Subcutaneous adipose tissue (tissue), 4 donors: Measurements from ENCODE around the gene RNLS. TPM values are rescaled to one million over a fixed set of nuclear protein-coding genes. Genes with fewer than 3 reads are reported as not detected.

ENCODE experiments used
- total RNA-seq, 4 donors: library from RNA; depleted of rRNA; stranded (reverse); fragments of >200 nt; gene quantifications; one replicate each; pipeline ENCODE4 v1.1.0, GENCODE V29; 2016
- TF ChIP-seq, protein P1 (sequence below): fragments of 450-650 bp; IDR thresholded peaks from one replicate; pipeline ENCODE4 v1.5.1; 2016; ENCODE audit warnings: low read depth, mild to moderate bottlenecking, control low read depth, antibody characterized with exemption, moderate library complexity

The RNLS gene
- total RNA-seq, 4 donors from 2014 or later: 14.1 to 27.7 (median 23.1) TPM

DNA sequence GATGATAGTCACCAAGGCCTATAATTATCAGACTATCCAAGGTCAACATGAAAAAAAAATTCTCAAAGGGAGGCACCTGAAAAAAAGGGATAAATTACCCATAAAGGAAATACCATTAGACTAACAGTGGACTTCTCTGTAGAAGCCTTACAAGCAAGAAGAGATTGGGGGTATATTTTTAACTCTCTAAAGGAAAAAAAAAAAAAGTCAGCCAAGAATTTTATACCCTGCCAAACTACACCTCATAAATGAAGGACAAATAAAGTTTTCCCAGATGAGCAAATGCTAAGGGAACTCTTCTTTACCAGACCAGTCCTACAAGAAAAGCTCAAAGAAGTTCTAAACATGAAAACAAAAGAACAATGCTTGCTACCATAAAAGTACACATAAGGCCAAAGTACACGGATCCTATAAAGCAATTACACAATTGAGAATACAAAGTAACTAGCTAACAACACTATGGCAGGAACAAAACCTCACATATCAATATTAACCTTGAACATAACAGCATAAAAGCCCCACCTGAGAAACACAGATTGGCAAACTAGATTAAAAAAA is 263.1 kb downstream of the RNLS start:
- TF ChIP-seq, protein P1, sequence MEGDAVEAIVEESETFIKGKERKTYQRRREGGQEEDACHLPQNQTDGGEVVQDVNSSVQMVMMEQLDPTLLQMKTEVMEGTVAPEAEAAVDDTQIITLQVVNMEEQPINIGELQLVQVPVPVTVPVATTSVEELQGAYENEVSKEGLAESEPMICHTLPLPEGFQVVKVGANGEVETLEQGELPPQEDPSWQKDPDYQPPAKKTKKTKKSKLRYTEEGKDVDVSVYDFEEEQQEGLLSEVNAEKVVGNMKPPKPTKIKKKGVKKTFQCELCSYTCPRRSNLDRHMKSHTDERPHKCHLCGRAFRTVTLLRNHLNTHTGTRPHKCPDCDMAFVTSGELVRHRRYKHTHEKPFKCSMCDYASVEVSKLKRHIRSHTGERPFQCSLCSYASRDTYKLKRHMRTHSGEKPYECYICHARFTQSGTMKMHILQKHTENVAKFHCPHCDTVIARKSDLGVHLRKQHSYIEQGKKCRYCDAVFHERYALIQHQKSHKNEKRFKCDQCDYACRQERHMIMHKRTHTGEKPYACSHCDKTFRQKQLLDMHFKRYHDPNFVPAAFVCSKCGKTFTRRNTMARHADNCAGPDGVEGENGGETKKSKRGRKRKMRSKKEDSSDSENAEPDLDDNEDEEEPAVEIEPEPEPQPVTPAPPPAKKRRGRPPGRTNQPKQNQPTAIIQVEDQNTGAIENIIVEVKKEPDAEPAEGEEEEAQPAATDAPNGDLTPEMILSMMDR: no peak

DNA sequence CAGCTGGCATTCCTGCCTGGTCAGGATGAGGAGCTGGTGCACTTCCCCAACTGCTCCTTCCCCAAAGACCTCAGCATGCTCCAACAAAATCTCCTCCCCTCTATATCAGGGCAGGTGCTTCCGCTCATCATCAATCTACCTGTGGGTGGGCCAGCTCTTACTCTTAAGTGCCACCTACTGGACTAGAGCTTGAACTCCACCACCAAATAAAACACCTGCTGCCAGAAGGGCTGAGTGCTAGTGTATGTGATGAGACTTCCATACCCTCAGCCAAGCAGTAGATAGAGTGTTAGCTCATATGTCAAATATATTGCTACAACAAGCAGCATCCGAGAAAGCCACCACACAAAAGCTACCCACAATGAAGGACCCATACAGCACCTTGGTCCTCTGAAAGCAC is 264.3 kb downstream of the RNLS start:
- TF ChIP-seq, protein P1: no peak

DNA sequence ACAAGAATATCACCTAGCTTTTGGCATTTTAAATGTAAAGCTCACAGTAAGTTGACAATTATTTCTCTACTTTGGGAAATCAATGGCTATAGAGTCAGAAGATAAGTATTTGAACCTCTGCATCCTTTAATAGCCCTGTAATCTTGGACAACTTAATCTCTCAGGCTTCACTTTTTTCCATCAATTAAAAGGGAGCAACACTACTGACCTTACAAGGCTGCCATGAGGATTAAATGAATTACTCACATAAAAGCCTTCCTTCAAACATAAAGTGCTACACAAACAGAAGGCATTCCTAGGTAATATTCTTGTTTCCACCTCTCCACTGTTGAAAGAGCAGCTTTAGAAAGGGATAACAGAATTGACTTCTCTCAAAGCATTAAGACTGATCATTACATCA is 266.0 kb downstream of the RNLS start:
- TF ChIP-seq, protein P1: no peak

DNA sequence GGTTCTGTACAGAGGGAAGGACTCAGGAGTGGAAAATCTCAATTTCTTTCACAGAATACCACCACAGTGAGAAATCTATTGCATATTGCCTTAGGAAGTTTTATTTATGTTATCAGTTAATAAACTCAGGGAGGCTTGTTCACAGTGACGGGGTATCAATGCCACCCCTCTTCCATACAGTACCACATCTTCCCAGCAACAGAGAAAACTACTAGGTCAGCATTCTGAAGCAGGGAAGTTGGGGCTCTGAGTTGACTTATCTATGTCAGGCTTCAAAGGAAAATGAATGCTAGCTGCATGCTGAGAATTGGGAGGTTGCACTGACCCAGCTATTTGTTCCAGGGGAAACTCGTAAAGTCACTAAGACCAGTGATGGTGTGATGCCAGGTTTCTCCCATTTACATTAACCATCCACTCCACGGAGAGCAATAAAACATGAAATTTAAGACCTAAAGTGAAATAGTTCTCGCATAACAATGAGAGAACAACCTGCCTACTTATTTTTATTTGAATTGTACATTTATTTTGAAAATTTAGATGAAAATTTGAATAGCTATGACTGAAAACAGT is 266.7 kb downstream of the RNLS start:
- TF ChIP-seq, protein P1: no peak

DNA sequence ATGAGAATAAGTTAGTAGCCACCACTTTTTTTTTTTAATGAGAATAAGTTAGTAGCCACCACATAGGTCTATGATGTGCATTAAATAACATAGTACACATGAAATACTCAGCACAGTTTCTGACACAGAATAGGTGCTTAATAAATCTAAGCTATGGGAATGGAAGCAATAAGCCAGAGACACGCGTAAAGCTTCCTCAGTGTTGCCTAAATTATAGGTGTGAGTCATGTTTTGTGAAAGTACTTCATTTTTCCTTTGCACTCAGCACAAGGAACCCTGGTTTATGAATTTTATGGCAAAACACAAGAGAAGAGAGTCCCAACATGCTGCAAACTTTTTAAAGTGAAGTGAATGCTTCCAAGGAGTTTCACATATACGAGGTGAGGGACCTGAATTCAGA is 267.4 kb downstream of the RNLS start:
- TF ChIP-seq, protein P1: no peak

DNA sequence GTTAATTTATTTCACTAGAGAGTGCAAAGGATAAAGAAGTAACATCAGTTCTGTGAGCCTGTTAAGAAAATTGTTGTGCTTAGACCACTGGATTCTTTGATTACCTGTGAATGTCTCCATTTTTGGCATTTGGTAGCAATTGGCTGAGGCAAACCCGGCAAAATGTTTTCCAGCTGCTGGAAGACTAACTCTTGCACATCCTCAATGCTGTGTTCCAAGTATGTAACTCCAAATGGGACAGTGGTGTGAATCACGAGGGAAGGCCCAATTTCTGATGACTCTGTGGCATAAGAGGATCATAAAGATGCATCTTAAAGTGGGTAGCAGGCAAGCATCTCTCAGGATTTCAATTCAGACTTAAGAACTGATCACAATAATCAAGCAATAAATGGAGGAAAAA is 268.8 kb downstream of the RNLS start:
- TF ChIP-seq, protein P1: no peak

DNA sequence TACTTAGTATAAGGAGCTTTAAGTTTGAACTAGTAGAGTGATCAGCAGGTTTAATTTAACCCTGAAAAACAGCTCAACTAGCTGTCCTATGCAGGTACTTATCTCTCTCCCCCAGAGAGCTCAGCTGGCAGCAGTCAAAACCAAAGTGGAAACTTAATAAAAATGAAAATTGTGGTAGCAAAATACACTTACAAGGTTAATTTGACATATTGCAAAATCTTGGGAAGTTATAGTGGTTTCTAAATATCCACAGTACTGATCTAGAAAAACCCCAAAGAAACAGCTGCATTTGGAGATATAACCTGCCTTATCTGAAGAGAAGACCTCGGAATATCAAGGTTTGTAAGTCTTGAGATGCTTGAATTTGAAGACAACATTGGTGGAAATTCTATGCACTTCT is 269.2 kb downstream of the RNLS start:
- TF ChIP-seq, protein P1: no peak
